ENCODE data around the gene ENTPD2.

Gene ENTPD2

GRCh38 chr9:137020771-137021567 is 32.9 kb downstream of the ENTPD2 start:
- no peak for DNase-seq (ENCODE audit: low read depth)

GRCh38 chr9:137019891-137020683 is 33.8 kb downstream of the ENTPD2 start:
- no peak for DNase-seq (ENCODE audit: low read depth)
- no peak overlapping the region for H3K4me3 ChIP-seq (ENCODE audit: low read depth, low read length)

More at GRCh38 chr9:137020771-137021567, 32.9 kb downstream of the ENTPD2 start:
- no peak overlapping the region for H3K4me3 ChIP-seq (ENCODE audit: low read depth, low read length)

- no peak for DNase-seq (ENCODE audit: low read depth)
- H3K4me3 ChIP-seq (ENCODE audit: low read depth, low read length) = no peak overlapping the region
Observed at GRCh38 chr9:137018761-137019559, 34.9 kb downstream of the ENTPD2 start.

DNA sequence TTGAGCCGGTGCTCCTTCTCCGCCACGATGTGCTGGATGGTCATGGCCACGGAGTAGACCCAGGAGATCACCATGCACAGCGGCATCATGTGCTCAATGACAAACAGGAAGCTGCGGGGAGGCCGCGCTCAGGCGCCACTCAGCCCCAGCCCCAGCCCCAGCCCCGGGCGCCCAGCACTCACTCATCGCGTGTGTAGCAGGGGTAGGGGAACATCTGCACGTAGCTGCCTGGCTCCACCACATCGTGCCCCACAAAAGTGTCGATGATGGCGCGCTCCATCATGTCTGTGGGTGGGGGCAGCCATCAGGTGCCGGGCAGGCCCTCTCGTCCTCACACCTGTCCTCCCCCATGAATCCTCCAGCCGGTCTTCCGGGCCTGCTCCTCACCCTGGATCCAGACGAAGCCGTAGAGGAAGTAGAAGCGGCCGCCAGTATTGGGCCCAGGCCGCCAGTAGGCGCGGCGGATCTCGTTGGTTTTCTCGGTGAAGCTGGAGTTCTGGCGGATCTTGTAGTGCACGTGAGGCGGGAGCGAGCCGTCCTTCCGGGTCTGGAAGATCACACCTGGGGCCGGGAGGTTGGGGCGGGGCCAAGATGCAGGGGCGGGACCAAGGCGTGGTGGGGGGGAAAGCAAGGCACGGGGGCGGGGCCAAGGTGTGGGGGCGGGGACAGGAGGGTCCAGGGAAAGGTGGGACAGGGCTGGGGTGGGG is 35.9 kb downstream of the ENTPD2 start:
- no peak for DNase-seq (ENCODE audit: low read depth)
- H3K4me3 ChIP-seq (ENCODE audit: low read depth, low read length) = no peak overlapping the region

DNA sequence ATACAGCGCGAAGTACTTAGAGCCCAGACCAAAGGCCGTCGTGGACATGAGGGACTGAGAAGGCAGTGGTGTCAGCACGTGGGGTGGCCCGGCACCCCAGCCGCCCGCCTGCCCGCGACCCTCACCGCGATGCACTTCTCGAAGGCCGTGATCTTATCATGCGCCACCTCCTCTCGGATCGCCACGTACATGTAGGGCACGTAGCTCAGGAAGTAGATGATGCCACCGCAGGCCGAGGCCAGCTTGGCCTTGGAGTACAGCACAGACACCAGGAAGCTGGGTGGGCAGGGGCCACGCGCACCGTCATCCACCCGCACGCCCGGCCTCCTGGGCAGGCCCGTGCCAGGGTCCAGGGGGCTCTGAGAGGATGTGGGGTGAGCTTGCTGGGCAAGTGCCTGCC is 36.8 kb downstream of the ENTPD2 start:
- no peak for DNase-seq (ENCODE audit: low read depth)
- H3K4me3 ChIP-seq (ENCODE audit: low read depth, low read length) = no peak overlapping the region

DNA sequence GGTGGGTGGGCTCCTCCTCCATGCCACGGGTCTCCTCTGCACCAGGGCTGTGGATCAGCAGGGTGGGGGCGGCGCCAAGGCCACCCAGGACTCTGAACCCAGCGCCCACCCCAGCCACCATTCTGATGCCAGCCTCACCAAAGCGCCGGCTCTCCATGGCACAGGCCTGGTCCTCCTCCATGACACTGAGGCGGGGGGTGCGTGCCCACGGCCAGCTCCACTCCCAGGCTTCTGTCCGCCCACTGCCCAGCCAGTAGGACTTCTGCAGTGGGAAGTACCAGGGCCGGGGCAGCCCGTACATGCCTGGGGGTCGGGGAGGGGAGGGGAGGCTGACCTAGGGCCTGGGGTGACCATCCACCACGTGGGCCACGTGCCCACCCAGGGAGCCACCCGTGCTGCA is 37.4 kb downstream of the ENTPD2 start:
- no peak for DNase-seq (ENCODE audit: low read depth)
- no peak overlapping the region for H3K4me3 ChIP-seq (ENCODE audit: low read depth, low read length)

DNA sequence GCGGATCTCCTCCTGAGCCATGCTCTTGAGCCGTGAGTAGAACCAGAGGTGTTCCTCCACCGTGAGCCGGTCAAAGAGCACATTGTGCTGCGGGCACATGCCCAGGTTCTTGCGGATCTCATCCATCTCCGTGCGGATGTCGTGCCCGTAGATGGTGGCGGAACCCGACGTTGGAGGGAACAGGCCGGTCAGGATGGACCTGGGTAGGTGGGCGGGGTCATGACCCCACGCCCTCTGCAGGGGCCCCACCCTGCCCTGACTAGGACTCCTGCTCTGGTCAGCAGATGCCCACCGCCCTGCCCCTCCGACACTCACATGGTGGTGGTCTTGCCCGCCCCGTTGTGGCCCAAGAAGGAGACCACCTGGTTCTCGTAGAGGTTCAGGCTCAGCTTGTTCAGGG is 37.9 kb downstream of the ENTPD2 start:
- H3K4me3 ChIP-seq (ENCODE audit: low read depth, low read length) = no peak overlapping the region
- no peak for DNase-seq (ENCODE audit: low read depth)

DNA sequence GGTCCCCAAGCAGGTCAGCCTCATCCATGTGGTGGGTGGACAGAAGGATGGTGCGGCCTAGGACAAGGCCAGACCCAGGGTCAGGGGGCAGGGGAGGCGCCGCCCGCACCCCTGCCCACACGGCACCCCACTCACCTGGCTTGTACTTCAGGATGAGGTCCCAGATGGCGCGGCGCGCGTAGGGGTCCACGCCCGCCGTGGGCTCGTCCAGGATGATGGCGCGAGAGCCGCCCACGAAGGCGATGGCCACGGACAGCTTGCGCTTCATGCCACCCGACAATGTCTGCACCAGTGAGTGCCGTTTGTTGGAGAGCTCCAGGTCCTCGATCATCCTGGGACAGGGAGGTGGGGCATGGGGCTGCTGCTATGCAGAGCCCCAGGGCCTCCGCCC is 38.3 kb downstream of the ENTPD2 start:
- DNase-seq (ENCODE audit: low read depth) = no peak

GRCh38 chr9:137014776-137015539 is 38.9 kb downstream of the ENTPD2 start:
- DNase-seq (ENCODE audit: low read depth) = no peak
- H3K4me3 ChIP-seq (ENCODE audit: low read depth, low read length) = no peak overlapping the region

More for the DNA sequence above, 38.3 kb downstream of the ENTPD2 start:
- no peak overlapping the region for H3K4me3 ChIP-seq (ENCODE audit: low read depth, low read length)

- no peak overlapping the region for H3K4me3 ChIP-seq (ENCODE audit: low read depth, low read length)
- no peak for DNase-seq (ENCODE audit: low read depth)
Observed at GRCh38 chr9:137014166-137014565, 39.7 kb downstream of the ENTPD2 start.

- no peak overlapping the region for H3K4me3 ChIP-seq (ENCODE audit: low read depth, low read length)
- no peak for DNase-seq (ENCODE audit: low read depth)
Observed at GRCh38 chr9:137013571-137013940, 40.3 kb downstream of the ENTPD2 start.

- H3K4me3 ChIP-seq (ENCODE audit: low read depth, low read length) = no peak overlapping the region
- DNase-seq (ENCODE audit: low read depth) = no peak
Observed at GRCh38 chr9:137012694-137013570, 40.9 kb downstream of the ENTPD2 start.

DNA sequence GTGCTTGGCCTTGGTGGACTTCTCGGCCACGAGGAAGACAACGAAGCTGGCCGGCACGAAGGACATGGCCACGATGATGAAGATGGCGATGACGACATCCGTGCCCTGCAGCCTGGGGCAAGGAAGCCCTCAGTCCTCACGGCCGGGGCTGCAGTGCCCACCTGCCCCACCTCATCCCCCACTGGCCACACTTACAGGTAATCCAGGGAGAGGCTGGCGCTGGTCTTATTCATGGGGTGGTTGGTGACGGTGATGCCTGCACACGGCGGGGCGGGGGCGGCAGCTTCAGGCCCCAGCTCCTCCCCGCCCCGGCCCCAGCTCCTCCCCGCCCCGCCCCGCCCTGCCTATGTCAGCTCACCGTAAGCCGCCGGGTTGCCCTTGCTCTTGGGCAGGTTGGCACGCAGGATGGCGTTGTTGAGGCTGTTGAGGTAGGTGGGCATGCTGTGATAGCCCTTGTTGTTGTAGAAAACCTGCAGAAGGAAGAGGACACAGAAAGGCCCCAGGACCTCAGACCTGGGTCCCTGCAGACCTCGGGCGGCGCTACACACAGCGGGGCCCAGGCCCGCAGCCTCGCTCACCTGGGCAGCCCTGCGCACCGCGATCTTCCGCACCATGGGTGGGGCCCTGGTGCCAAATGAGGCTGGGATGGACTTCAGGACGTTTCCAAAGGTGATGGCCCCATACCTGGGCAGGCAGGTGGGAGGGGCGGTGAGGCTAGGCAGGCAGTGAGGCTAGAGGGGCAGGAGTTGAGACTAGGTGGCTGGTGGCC is 41.8 kb downstream of the ENTPD2 start:
- H3K4me3 ChIP-seq (ENCODE audit: low read depth, low read length) = no peak overlapping the region
- no peak for DNase-seq (ENCODE audit: low read depth)

DNA sequence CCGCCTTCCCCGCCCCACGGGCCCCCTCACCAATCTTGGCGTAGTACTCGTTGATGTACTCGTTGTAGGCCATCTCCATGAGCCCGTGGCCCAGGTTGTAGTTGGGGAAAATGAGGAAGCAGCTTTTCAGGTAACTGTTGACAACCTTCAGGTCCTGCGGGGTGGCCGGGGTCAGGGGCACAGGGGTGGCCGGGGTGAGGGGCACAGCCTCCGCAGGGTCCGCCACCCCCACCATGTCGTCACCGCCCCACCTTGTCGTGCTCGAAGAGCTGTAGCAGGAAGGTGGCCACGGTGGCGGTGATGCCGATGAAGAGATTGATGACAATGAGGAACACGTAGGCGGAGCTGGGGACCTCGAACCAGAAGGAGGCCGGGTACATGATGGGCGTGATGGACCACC is 42.7 kb downstream of the ENTPD2 start:
- no peak overlapping the region for H3K4me3 ChIP-seq (ENCODE audit: low read depth, low read length)
- no peak for DNase-seq (ENCODE audit: low read depth)

DNA sequence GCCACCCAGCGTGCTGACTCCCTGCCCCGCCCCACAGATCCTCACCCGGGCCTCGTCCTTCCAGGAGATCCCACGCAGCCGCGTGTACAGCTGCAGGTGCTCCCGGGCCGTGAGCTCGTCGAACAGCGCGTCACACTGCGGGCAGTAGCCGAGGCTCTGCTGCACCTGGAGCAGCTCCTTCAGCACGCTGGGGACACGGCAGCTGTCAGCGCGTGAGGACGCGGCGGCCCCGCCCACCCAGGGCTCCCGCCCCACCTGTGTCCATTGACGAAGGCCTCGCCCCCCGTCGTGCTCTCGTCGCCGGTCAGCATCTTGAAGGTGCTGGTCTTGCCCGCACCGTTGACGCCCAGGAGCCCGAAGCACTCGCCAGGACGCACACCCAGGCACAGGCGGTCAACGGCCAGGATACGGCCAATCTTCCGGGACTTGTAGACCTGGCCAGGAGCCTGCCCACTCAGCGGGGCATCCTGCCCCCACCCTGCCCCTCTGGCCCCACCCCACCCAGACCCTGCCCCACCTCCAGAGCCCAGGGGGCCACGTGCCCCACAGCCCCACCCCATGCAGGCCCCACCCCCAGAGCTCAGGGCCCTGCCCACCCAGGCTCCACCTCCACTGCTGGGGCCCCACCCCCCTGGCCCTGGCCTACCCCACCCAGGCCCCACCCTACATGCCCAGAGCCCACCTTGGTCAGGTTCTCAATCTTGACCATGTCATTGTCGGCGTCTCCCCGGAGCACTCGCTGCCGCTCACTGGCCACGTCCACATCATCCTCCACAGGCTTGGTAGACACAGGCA is 43.7 kb downstream of the ENTPD2 start:
- no peak for DNase-seq (ENCODE audit: low read depth)
- H3K4me3 ChIP-seq (ENCODE audit: low read depth, low read length) = no peak overlapping the region

- H3K4me3 ChIP-seq (ENCODE audit: low read depth, low read length) = no peak overlapping the region
- no peak for DNase-seq (ENCODE audit: low read depth)
Observed at GRCh38 chr9:137009217-137009616, 44.6 kb downstream of the ENTPD2 start.
